HG03342 (cell line): ENCODE results near the gene ITGA4.

Source experiments
- ATAC-seq: cut with Tn5 transposase; IDR thresholded peaks from one replicate; pipeline ENCODE4 v1.9.1; 2021; ENCODE audit warnings: mild to moderate bottlenecking, moderate library complexity; ENCODE audit not compliant: unreplicated experiment

ITGA4 gene

DNA sequence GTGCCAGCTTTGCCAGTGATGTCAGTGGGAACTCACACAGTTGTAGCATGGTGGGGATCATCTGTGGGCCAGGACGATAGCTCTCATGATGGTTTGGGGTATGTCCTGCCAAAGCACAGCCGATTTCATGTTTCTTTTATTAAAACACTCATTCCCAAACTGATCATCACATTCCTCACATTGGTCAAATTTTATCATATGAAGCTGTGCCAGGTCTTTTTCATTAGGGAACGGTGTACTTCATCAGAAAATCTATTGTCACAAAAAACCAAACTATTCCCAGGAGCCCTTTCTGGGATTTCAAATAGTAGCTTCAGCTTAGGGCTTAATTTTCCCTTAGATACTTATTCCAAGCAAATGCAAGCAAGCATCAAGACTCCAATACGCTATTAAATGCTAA is 42.0 kb downstream of the ITGA4 start:
- no peak for ATAC-seq

DNA sequence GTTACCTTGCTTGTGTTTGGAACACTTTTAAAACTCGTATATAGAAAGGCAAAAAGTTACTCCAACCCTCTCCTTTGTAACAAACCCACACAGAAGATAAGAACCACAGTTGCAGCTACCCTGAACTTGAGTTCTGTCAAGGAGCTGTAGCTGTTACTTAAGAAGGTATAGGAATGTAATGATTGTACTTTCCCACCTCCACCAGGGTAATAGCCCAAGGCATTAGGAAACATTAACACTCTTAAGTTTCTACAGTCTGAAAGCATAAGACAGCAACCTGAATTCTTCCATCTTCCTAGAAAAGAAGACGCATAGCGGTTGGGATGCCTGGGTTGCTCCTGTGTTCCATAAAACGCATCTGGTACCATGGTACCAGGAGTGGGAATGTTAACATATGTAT is 43.0 kb downstream of the ITGA4 start:
- no peak for ATAC-seq

DNA sequence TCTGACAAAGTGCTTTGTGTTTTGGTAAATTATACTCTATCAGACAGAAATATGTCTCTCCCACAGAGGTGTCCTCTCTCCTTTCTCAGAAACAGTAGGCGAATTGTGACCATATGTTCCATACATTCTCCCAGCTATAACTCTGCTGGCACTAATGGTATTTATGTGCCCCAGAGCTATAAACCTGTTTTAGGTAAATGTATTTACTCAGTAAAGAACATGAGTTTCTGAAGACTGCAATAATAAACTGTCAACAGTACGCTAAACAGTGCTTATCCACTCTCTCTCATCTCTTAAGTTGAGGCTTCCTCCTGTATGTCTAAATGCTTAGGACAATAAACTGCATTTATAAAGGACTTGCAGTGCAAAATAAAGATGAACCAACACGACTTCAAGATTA is 58.5 kb downstream of the ITGA4 start:
- ATAC-seq = no peak

DNA sequence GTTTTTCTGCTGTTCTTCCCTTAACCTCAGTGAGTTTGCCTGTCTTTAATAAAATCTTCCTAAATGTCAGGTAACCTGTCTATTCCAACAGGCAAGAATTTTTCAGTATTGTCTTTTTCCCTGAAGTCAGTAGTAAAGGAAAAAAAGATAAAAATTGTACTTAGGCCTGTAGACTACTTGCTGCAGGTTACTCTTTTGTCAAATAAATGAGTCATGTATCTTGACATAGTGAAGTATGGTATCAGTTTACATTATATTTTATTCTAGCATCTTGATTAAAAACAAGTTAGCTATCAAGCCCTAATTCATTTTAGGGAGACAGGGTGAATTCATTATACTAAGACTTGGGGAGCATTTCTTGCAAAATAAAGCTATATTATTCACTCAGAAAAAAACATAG is 59.8 kb downstream of the ITGA4 start:
- ATAC-seq = no peak

DNA sequence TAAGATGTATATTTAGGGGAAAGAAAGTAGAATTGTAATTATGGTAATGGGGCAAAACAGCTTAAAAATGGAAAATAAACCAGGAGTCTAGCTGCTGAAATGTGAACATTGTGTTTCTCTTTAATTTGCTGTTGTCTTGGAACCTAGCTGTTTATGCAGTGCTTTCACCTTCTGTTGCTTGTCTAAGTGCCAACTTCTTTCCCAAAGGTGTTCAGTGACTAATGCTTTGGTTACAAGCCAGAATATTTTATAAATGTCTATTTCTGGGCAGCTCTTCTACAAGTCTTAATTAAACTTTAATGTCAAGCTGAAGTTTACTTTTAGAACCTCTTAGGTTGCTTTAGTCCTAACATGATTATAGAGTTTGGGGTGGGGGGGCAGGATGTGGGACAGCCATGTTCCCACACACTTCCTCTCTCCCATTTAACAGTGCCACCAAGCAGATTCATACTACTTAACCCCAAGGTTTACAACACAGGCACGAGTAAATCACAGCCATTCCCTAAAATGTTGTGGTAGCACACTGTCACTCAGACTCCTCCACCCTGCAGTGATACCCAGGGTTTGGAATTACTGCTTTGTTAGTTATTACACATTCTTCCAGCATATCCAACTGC is 60.6 kb downstream of the ITGA4 start:
- no peak for ATAC-seq

DNA sequence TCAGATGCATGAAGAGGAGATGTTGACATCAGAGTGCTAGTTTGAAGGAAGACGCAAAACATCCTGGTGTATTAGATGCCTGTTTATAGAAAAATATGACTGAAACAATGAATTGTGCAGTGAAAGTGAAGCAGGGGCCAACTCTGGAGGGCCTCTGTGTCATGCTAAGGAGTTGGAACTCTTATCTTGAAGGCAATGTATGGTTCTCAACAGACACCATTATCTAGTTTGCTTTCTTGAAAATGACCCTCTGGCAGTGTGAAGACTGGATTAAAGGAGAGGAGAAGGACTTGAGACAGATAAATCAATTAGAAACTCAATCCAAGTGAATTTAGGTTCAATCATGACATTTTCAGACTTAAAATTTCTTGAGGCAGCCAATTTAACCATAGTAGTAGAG is 63.1 kb downstream of the ITGA4 start:
- ATAC-seq = no peak

DNA sequence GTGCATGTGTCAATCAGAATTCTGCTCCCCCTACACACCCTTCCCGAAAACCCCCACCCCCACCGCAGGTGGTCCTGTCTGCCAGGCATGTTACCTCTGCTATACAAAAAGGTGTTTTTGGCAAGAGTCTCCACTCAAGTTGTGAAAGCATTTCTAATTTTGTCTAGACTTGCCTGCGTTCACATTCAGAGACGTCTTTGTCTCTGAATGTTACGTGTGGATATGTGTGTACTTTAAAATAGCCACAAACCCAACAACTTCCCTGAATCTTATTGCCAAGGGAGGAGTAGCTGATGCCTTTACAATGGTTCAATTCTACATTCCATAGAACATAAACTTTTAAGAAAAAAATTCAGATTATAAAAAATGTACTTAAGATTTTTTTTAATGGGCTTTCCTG is 66.6 kb downstream of the ITGA4 start:
- no peak for ATAC-seq

DNA sequence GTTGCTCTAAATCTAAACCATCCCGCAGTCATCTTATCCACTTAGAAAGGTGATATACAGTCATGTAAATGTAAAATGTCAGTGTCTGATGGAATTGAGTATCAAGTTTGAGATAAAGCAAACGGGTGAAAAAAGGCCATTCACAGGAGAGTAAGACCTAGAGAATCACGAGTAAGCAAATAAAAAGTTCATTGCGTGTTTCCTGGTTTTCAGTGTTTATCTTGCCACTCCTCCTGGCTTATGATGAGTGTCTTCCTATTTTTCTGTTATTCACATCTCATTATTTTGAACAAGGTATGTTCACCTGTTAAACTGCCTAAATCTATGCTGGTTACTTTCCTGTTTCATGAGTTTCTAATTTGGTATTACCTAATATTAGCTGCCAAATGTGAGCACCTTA is 68.8 kb downstream of the ITGA4 start:
- ATAC-seq = no peak

DNA sequence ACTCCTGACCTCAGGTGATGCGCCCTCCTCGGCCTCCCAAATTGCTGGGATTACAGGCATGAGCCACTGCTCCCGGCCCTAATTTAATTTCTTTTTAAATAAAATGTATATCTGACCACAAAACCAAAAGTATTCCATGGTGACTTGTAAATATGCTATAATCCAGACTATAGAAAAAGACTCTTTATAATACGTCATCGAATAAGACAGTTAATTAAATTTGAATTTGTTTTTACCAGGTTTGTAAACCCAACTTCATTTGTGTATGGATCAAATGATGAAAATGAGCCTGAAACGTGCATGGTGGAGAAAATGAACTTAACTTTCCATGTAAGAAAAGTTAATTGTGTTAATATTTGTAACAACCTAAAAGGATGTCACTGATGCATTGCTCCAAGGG is 69.9 kb downstream of the ITGA4 start:
- ATAC-seq = no peak

DNA sequence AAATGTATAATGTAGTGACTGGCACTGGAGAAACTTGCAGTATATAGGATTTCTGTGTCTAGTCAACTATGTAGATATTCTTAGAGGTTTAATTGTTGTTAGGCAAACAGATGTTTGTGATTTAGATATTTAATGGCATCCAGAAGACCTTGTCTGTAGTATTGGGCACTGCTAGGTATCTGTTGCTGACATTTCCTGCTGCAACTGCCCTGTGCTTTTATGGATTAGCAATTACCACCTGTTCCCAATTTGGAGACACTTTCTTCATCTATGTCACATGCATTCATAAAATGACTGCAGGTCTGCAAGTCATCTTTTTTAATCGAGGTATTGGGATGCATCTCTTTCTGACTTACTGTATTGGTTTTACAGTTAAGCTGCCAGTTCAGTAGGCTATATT is 71.3 kb downstream of the ITGA4 start:
- ATAC-seq = no peak

DNA sequence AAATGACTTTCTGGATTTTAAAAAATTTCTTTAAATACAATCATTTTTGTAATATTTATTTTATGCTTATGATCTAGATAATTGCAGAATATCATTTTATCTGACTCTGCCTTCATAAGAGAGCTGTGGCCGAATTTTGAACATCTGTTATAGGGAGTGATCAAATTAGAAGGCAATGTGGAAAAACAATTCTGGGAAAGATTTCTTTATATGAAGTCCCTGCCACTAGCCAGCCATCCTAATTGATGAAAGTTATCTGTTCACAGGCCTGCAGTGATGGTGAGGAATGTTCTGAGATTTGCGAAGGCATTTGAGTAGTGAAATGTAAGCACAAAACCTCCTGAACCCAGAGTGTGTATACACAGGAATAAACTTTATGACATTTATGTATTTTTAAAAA is 79.5 kb downstream of the ITGA4 start:
- ATAC-seq = no peak

DNA sequence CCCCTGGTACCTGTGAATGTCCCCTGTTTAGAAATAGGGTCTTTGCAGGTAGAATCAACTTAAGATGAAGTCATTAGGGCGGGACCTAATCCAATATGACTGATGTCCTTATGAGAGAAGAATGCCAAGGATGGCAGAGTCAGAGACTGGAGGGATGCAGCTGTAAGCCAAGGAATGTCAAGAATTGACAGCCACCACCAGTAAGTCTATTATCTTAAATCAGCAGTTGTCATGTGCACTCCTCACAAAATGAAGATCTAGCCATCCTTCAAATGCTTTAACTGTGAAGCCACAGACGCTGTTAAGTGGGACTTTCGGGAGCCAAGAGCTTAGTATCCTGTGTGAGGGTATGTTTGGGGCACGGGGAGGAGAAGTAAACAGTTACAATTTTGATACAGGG is 83.2 kb downstream of the ITGA4 start:
- no peak for ATAC-seq

DNA sequence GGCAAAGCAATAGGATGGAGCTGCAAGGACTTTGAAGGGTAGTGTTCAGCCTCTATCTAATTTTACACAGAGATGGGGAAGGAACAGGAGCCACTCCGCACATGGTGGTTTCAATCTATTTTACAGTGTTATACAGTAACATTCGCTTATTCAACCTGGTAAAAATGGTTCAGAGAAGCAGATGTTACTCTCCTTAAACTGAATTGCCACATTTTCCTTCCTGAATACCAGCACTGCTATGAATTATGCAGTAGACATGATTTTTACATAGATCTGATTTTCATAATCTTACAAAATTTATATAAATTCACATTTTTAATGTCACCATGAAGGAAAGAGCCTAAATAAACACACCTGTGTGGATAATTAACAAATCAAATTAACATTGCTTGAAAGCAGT is 85.0 kb downstream of the ITGA4 start:
- no peak for ATAC-seq

DNA sequence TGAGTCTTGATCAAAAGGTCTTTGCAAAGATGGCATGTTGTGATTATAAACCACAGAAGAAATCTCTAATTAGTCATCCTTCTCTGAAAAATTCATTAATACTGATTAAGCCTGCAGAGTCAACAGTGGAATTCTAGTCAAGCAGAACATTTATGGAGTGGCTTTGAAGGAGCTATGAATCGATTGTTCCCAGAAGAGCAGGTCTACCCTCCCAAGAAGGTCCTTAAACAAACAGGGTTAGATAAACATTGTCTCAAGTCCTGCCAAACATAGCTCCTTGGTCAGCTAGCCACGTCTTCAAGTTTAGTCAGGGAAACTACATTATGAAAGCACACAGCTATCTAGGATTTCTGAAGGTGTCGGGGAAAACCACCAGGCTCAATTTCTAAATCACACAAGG is 88.9 kb downstream of the ITGA4 start:
- no peak for ATAC-seq

DNA sequence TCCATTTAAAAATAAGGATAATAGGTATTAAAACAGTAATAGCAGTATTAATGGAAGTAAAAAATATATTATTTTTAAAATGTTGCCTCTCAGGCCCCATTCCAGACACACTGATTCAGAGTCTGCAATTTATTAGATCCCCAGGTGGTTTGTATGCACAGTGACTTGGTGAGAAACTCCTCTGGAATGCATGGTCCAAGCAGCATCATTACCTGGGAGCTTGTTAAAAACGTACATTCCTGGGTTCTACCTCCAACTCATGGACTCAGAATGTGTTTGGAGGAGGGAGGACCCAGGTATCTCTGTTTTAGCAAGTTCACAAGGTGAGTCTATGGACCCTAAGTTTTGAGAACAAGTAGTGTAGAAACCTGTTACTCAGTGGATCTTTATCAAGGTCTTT is 95.6 kb downstream of the ITGA4 start:
- ATAC-seq = no peak

DNA sequence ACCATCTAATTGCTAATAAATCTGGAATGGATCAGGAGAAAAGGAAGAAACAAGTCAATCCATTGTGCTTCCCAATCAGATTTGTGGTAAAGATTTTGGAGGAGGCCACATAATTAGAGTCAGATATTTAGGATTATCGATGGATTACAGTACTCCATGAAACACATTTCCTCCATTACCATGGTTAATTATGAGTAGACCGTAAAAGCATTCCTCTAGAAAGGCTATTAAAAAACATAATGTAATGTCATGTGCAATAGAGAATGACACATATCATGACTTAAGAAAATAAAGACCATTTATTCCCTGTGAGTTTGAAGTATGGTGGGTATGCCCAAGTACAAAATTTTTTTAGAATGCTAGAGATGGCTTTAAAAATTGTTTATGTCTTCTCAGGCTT is 96.1 kb downstream of the ITGA4 start:
- ATAC-seq = no peak

DNA sequence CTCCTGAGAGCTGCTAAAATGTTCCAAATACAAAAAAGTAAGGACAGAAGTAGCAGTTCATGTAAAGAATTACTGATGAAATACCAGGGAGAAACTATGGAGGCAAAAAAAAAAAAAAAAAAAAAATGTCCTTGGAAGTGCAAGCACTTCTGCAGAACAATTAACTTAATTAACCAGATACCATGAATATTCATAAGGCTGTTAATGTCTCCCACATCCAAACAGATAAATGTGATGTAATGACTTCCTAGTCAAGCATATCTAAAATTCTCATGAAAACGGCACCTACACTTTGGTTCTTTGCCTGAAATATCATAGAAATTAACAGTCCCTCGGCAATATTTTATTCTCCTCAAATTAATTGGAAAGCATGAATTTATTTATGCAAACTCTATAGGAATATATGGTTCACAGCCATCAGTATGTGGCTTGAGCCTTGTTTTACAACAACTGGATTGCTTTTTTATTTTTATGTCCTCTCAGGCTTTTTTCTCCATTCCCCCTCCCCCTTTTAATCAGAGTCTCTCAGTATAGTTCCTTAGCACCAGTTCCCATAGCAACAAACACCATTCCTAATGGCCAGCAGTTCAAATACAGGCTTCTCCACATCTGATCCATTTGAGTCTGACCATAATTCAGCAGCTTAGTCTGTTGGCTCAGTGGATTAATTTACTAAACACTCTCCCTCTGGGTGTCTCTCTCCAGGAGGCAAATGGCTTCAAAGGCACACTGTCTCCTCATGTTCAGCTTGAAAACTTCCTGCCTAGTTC is 97.1 kb downstream of the ITGA4 start:
- no peak for ATAC-seq

DNA sequence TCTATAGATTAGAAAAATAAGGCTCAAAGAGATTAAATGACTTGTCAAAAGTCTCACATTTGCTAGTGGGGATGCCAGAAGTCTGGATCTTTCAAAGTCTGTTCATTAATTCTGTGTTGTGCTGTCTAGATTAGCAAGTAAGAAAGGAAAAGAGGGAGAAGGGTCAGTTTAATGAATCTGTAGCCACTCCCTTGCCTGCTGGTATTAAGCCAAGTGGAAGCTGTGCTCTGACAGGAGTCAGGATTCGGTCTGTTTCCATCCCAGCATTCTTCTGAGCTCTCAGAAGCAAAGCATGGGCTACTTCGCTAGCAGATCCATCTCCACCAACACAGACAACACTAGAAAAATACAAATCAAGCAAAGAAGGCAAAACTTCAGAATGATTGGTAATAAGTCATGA is 101.2 kb downstream of the ITGA4 start:
- ATAC-seq = no peak

DNA sequence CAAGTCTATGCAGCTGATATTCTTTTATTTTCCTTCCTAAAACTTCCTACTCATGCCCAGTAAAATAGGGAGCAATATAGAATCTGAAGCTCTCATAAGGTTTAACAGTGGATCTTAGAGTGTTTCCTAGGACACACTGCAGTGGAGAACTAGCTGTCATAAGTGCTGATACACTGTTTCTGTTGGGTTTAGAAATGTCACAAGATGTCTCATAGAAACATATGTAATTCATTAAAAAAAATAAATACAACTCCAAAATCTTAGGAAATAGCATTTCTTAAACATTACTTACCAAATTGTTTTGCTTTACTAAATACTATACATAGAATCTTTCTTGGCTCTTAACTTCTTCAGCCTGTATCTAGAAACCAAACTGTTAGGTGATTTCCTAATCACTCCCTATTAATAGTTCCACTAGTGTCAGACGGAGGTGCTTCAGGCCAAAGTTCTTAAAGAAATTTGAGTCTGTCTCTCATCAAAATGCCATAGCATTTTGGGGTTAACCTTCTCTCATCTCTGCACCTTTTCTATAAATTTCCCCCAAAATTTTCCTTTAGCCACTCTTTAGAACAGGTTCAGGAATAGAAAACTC is 106.0 kb downstream of the ITGA4 start:
- no peak for ATAC-seq

DNA sequence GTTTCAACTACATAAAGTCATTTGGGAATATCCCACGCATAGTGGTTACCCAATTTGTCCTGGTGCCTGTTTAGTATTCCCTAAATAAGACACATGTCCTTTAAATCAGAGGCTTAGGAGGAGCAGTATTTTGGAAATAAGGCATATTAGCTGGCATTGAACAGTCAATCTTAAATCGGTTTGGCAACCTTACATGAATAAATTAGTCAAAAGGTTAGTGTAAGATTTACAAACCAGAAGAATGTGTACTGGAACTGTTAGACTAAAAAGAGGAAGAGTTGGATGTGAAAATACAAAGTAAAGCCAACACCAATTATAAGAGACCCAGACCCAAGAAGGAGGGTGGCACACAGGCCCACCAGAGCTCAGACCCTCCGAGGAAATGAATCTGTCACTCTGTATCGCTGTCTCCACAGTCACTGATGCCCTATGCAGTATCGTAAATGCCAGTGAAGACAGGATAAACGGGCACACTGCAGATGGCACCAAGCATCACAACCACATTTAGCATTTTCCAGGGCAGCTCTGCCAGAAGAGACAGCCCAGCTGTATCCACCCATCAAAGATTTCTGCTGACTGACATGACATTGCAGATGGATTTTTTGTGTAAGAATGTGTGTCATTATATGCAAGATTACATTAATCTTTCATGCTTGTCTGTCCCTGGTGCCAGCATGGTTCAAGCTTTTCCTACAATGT is 109.3 kb downstream of the ITGA4 start:
- no peak for ATAC-seq

DNA sequence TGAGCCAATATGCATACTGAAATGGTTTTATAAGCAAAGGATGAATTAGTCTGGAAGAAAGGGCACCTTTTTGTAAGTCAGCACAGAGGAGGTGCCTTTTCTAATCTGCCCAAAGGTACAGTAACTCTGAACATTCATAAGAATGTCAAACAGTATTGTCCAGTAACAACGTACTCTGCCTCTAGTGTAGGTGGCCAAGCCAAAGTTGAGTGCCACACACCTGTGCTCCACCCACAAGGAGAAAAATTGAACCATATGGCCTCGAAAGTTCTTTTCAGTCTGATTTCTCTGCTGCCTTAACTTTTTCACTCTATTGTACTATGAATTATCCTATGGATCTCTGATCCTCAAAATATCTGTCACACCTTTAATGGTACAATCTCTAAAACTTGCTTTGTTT is 112.9 kb downstream of the ITGA4 start:
- no peak for ATAC-seq
